GM19240 (cell line): ENCODE measurements around the gene METAP1D.

Source experiments
- DNase-seq: peaks from one replicate; pipeline ENCODE4 v3.0.0; 2011; ENCODE audit warnings: low spot score; ENCODE audit not compliant: insufficient read length

Gene METAP1D

DNA sequence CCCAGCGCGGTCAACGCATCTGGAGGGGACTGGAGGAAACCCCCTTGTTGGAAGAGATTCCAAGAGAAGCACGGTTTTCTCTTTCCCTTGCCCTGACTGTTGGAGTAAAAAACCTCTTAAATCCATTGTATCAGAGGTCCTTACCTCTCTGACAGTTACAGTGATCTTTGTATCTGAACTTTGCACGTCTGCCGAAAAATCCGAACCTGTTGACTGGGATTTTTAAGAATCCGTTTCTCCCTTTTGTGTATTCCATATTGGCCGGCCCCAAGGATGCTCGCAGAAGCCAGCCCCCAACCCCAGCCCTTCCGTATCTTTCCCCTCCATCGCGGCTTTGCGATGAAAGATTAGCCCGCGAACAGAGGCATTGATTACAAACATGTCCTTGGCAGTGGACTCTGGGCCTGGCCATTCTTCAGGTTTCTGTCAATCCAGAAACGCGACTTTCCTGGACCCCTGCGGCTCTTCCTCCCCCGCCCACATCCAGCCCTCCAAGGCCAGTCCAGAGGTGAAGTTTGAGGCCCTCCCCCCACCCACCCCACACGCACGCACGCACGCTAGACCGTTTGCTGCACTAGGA, 81.0 kb downstream of the METAP1D start:
- no peak for DNase-seq

DNA sequence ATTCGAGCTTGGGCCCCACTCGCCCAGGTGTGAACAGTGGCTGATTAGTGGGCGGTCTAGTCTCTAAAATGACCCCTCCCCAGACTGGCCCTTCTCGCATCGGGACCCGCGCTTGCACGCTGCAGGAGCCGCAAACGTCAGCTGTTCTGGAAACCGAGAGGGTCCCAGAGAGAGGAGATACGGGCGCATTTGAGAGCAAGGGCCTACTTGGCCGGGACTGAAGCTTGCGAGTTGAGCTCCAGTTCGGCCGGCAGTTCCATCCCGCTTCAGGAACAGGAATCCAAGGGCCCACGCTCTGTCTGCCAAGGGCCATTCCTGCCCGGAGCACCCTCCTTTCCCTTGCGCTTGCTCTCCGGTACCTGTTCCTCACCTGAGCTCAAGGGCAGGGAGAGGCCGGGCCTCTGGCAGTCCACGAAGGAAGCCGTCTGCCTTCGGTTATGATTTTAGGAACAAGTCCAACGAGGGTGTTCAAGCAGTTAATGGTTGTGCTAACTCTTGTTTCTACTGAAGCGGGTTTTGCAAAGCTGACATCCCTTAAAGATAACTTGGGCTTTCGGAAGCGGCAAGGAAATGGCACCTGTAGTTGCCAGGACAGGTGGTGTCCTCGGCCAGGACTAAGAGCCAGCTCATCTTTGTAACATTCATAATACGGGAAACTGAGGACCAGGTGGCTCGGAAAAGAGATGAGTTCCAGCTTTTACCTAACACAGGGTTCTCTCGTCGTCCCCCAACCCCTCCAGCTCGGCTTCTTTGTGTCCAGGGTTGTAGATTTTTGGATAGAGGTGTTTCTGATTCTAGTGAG, 81.7 kb downstream of the METAP1D start:
- DNase-seq: no peak

DNA sequence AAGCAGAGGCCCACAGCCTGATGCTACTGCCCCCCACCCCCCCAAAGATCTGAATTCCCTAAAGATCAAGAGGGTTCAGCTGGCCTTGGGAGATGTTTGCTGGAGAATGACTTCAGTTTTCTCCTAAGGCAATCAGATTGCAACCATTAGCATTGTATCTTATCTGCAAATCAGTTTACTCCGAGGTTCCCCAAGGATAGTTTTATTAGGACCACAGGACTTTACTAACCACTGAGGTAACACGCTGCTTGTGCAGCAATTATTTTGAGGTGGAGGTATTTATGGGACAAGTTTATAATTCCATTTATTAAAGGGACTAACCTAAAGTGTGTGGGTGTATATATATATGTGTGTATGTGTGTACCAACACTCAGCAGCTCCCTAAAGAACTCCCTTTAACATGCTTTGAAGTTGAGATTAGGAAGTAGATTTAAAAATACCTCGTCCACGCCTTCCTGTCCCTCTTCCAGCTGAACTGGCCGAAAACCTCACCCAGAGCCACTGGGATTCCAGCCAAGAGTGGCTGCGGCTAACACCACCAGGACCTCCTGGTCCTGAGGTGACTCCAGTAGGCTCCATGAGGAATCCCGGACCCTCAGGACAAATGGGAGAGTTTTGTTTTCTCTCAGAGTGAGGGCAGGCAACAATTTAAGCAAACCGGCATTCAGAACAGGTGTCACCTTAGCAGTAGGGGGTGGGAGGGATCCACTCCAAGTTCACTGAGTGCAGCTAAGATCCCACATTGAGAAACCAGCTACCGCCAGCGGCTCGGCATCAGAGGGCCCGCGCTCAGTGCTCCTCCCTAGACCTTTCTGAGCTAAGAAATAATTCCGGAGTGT, 82.6 kb downstream of the METAP1D start:
- no peak for DNase-seq

DNA sequence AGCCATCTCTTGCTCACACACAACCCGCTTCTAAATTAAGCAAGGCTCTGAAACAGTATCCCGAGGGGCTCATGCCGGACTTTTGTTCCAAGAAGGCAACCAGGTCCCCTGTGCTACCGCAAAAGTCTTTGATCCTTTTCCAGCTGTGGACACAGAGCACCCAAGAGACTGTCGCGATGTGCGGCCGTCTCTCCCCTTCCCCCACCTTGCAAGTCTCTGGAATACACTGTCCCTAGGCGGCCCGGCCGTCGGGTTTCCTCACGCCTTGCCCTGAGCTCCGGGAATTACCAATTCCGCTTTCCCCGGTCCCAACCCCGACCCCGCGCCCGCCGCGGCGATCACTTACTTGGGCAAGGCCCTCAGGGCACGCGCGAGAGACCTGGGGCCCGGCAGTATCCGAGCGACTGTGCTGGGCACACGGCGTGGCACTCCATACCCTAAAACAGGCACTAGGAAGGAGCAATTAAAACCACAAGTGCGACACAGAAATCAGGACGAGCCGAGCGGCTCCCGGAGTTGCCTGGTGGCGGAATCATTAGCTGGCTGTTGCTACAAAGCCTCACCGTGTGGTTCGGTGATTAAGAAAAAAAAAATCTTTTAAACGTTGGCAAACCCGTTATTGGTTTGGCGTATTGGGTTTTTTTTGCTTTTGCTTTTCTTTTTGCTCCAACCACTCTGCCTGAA, 83.3 kb downstream of the METAP1D start:
- DNase-seq: no peak

DNA sequence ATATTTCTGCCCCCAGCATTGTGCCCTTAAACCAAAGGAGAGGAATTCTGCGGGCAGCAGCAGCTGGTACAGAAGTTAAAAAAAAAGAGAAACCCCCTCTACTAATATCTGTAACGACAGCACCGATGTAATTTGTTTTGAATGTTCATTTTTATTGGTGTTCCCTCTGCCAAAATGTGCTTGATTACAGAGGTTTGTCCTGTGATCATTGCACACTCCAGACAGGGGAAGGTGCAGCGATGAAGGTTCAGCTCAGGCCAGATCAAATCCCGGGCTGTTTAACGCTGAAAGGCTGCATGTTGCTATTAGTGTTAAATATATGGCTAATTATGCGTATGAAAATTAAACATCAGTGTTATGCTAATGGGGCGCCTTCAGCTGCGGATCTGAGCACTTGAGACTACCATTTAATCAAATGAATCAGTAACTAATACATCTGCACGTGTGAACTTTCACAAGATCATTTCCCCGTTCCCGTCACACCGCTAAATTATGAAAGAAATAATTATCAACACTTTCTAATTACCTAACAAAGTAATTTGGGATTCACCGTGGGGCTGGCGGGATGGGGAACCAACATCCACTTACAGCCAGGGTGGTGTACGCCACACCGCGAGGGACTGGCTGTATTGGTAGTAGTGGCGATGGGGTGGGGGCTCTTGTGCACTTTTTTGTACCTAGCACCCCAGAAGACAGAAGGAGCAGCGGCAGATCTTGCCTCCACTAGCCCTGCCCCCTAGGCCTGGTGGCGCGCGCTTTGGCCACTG, 84.1 kb downstream of the METAP1D start:
- no peak for DNase-seq

DNA sequence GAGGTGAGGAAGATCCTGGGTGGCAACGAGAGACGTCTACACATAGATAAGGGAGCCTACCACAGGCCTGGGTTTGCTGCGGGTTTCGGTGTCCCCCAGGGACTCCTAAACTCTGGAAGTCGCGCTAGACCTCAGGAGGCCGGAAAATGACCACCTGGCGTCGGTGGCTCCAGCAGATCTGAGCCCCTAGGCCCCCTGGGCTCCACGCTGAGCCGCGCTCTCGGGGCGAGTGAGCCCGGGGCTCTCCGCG, 84.6 kb downstream of the METAP1D start:
- DNase-seq: no peak

DNA sequence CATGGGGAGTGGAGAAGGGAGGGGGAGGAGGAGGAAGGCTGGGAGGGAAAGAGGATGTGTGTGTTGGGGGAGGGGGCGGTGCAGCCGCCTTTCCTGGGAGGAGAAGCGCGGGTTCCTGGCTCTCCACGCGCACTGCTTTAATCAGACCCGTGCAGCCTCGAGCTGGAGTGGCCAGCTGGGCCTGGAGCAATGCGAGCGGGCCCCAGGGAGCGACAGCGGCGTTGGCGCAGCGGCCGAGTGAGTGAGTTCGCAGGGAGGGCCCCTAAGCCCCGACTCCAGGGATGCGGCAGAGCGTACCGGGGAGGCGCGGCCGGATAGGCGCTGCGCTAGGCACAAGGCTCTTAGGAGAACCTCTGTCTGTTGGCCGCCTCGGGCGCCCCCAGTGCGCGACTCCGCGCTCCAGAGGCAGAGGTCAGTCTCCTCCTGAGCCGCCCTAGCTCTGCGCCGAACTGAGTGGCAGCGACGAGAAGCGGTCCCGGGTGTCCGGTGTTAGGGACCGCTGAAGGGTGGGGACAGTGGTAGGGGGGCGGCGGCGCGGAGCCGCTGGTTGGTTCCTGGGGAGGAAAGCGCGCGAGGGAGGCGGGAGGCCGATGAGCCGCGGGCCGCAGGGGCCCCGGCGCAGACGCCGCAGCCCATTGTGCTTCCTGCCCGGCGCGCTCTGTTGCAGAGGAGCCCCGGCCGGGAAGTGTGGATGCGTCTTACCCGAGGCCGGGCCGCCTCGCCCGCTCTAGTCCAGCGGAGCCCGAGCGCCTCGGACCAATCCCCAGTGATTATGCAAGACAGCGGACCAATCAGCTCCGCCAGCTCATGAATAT, 85.1 kb downstream of the METAP1D start:
- no peak for DNase-seq

DNA sequence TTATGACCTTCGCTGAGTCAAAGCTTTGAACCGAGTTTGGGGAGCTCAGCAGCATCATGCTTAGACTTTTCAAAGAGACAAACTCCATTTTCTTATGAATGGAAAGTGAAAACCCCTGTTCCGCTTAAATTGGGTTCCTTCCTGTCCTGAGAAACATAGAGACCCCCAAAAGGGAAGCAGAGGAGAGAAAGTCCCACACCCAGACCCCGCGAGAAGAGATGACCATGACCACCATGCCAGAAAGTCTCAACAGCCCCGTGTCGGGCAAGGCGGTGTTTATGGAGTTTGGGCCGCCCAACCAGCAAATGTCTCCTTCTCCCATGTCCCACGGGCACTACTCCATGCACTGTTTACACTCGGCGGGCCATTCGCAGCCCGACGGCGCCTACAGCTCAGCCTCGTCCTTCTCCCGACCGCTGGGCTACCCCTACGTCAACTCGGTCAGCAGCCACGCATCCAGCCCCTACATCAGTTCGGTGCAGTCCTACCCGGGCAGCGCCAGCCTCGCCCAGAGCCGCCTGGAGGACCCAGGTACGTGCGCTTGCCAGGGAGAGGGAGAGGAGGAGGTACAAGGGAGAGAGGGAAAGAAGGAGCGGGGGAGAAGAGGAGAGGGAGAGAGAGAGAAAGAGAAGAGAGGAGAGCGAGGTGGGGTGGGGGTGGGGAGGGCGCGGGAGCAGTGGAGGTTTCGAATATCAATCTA, 85.9 kb downstream of the METAP1D start, which contains the start of gene DLX1:
Gene DLX1, plus strand, starts transcription at position 48 of the 700 bp plus-strand sequence. Its CDS starts 171 bp downstream, at position 219.
- DNase-seq: no peak

DNA sequence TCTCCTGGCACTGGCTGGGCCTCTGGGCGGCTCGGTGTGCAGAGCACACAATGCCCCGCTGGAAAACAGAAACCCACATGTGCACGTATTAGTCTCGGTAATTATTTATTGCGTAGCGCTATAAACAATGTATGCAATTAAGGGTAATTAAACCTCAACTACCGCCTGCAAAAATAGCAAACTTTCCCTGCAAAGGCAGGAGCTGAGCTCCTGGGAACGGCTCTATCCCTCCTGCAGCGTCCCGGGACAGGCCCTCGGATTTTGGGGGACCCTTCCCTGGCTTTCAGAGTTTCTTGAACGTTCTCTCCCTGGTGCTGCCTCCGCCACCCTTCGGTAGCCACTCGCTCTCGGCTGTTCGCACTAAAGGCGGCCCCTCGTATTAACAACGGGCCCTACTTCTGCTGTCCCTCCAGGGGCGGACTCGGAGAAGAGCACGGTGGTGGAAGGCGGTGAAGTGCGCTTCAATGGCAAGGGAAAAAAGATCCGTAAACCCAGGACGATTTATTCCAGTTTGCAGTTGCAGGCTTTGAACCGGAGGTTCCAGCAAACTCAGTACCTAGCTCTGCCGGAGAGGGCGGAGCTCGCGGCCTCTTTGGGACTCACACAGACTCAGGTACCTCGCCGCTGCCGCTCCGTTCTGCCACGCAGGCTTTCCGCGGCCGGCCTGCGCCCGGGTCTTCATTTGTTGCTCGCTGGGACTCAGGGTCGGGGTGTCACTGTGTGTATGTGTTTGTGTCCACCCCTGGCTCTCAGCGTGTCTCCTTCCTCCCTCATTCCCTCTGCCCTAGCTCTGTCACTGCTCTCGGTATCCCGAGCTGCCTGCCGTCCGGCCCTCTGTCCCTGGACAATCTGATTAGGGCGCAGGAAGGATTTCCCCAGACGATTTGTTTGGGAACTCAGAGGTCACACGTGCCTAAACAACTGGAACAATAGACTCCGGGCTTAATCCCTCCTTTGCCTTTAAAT, 86.8 kb downstream of the METAP1D start:
- DNase-seq: no peak

DNA sequence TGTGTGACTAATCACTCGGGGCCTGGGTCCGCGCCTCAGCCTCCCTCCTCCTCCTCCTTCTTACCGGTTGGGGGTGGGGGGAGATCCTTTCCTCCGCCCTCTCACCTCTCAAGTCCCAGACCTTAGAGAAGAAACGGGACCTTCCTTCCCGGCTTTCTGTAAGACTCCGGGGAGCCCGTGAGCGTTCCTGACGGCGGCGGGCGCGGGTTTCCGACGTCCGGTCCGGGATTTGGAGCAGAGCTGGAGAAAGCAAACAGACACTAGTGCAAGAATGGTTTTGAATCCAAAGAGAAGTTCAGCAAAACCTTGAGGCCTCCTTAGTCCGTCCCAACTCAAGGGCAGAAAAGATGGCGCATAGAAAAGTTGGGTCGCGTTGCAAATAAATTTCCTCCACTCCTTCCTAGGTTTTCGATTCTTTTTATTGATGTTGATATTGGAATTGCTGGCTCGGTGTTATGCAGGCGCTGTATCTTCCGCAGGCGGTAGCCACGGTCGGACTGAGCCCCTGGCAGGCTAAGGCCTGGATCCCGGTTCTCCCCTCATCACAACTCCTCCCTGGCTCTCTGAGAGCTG, 87.5 kb downstream of the METAP1D start:
- DNase-seq: no peak

DNA sequence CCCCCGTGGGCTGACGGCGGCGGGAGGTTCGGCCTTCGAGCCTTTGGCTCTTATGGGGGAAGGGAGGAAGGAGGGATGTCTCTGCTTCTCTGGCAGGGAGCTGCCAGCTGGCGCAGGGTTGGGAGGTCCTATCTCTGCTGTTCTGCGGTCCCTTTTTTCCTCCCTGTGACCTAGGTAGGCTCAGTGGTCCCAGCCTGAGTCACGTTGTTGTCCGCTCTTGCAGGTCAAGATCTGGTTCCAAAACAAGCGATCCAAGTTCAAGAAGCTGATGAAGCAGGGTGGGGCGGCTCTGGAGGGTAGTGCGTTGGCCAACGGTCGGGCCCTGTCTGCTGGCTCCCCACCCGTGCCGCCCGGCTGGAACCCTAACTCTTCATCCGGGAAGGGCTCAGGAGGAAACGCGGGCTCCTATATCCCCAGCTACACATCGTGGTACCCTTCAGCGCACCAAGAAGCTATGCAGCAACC, 88.1 kb downstream of the METAP1D start:
- DNase-seq: no peak

DNA sequence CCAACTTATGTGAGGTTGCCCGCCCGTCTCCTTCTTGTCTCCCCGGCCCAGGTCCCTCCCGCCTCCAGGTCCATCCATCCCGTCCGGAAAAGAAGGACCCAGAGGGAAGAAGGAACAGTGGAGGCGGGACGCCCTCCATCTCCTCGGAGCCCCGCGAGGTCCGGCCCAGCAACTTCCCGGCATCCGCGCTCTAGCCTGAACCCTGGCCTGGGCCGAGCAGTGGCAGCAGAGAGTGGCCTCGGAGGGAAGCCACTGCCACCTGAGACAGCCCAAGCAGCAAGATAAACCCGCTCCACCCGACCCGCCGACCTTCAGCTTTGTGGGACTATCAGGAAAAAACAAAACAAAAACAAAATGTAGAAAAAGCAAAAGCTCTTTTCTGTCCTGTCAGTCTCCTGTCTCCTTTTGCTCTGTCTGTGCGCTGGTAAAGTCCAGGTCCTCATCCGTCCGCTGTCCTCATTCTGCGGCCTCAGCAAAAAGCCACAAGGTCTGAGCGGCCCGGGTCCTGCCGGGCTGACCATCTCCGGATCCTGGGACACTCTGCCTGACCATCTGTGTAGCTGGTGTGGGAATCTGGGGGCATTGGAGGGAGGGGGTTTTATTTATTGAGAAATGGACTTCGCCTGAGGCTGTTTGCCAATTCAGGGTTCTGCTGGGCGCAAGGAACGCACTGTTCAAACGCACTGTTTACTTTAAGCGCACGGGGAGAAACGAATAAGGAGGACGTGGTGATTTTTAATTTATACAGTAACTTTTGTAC, 88.7 kb downstream of the METAP1D start:
- no peak for DNase-seq

DNA sequence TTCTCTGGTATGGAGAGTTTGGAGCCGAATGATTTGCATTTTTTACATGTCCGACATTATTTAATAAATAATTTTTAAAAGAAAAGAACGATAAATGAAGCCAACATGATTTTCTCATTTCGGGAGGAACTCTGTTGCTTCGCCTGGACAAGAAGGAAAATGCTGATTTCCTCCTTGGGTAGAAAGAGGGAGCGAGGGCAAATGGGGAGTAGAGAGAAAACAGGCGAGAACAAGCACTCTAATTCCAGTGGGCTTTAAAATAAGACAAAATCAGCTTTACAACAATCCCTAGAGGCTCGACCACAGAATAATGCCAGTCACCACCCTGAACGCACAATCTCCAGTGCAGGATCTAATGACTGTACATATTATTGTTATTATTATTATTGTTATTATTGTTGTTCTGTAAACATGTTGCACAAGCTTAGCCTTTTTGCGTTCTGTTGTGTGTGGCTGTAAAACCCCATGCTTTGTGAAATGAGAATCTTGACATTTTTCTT, 89.3 kb downstream of the METAP1D start:
- DNase-seq: no peak

DNA sequence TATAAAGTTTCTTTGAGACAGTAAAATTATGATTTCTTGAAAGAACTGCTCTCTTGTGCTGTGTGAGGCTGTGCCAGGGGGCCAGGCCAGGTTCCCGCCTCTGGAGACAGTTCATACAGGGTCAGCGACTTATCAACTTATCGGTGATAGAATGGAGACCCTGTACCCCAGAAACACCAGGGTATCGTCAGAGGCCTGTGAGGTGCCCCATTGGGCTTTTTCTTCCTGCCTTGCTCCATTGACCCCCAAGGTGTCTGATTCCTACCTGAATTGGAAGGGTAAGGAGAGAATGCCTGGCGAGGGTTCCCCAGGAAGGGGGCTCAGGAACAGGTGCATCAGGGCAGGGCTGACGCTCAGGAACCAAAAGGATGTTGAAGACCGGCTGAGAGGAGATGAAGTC, 89.9 kb downstream of the METAP1D start:
- no peak for DNase-seq

DNA sequence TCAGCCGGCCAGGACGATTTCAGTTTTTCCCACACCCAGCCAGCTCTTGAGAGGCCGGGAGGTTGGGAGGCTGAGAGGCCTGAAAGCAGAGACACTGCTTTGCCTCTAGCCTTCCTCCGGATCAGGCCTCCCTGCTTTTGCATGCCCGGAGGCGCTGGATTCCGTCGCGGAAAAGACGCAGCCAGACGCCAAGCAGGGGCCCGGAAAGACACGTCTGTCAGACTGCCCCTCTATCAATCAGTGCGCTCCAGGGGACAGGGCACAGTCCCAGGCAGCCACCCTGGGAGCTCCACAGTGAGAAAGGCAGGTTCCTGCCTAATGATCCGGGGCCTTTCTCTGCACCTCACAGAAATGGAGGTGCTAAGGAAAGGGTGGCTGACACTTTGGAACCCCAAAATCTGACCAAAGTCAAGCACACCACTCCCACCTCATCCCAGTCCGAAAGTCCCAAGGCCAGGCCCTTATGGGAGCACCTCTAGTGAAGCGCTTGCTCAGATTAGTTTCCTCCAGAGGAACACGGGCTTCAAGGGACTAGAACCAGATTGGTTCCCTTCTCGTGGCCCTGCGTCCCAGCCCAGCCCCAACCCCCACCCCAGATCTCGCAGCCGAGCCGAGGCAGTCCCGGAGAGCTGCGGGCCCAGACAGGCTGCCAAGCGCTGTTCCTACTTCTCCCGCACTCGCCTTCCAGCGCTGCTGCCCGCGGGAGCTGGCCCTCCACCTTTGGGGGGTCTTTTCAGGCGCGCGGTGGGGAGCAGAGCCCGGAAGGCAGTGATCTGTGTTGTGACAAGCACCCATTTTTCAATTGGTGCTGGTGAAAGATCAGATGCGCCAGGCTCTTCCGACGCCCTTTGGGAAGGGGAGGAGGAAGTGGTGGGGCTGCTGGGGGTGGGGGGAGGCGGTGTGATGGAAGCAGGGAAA, 90.5 kb downstream of the METAP1D start:
- DNase-seq: no peak
